SU-DHL-6 (cell line): Measurements from ENCODE around the gene SMIM45.

ENCODE experiments used
- H2AFZ ChIP-seq: fragments of 200-600 bp; sonication (generic); 2 replicates; pipeline ENCODE4 v1.6.1; 2014; ENCODE audit warnings: low read depth, mild to moderate bottlenecking, moderate library complexity, mixed read lengths, antibody characterized with exemption, low read length; ENCODE audit not compliant: severe bottlenecking
- H3F3A ChIP-seq: fragments of 200-600 bp; shearing (Covaris generic); 2 replicates; pipeline ENCODE4 v1.6.0; 2016; ENCODE audit warnings: antibody characterized with exemption, mild to moderate bottlenecking; ENCODE audit not compliant: insufficient read depth
- H3K27ac ChIP-seq: fragments of 200-600 bp; sonication (generic); 2 replicates; pipeline ENCODE4 v1.5.1; 2016; ENCODE audit warnings: low read depth, mild to moderate bottlenecking, low read length, moderate library complexity, mixed read lengths
- H3K27me3 ChIP-seq: fragments of 200-600 bp; sonication (generic), shearing (Covaris generic); 2 replicates; pipeline ENCODE4 v1.6.0; 2014; ENCODE audit warnings: mild to moderate bottlenecking, low read length
- H3K36me3 ChIP-seq: fragments of 200-600 bp; sonication (generic); 2 replicates; pipeline ENCODE4 v1.6.1; 2014; ENCODE audit warnings: mild to moderate bottlenecking, low read length, mixed read lengths
- H3K4me2 ChIP-seq: fragments of 300-600, 200-600 bp; shearing (Covaris generic), sonication (generic); 2 replicates; pipeline ENCODE4 v1.6.0; 2014; ENCODE audit warnings: low read length, low read depth, mild to moderate bottlenecking; ENCODE audit not compliant: poor library complexity, severe bottlenecking
- H3K4me3 ChIP-seq: fragments of 200-600 bp; sonication (generic); 2 replicates; pipeline ENCODE4 v1.5.1; 2014; ENCODE audit warnings: antibody characterized with exemption, low read length, mild to moderate bottlenecking, mixed read lengths; ENCODE audit not compliant: insufficient read depth, poor library complexity, severe bottlenecking
- H3K79me2 ChIP-seq: fragments of 200-600 bp; sonication (generic); 2 replicates; pipeline ENCODE4 v1.6.1; 2014; ENCODE audit warnings: mild to moderate bottlenecking, low read length, moderate library complexity; ENCODE audit not compliant: insufficient read depth
- H3K9ac ChIP-seq: fragments of 200-600 bp; sonication (generic); 2 replicates; pipeline ENCODE4 v1.7.0; 2014; ENCODE audit warnings: mild to moderate bottlenecking, low read length
- H3K9me2 ChIP-seq: fragments of 200-600 bp; sonication (generic); replicated peaks from 2 replicates; pipeline ENCODE4 v1.6.1; 2014; ENCODE audit warnings: low read length; ENCODE audit not compliant: insufficient read depth
- H3K9me3 ChIP-seq: fragments of 200-600 bp; sonication (generic); 2 replicates; pipeline ENCODE4 v1.6.1; 2014; ENCODE audit warnings: low read length, mixed read lengths; ENCODE audit not compliant: insufficient read depth
- H4K20me1 ChIP-seq: fragments of 200-600 bp; sonication (generic); 2 replicates; pipeline ENCODE4 v1.6.1; 2014; ENCODE audit warnings: low read depth, mild to moderate bottlenecking, antibody characterized with exemption, low read length, moderate library complexity, mixed read lengths
- CTCF ChIP-seq: fragments of 200-600 bp; sonication (generic); IDR thresholded peaks from one replicate; pipeline ENCODE4 v1.5.1; 2017; ENCODE audit warnings: antibody characterized with exemption, mild to moderate bottlenecking, low read length, moderate library complexity; ENCODE audit not compliant: insufficient read depth, poor library complexity, severe bottlenecking
- EZH2phosphoT487 ChIP-seq: fragments of 200-600 bp; sonication (generic), shearing (Covaris generic); conservative IDR thresholded peaks from 2 replicates; pipeline ENCODE4 v1.6.1; 2018; ENCODE audit warnings: mild to moderate bottlenecking, antibody characterized with exemption, low read length, moderate library complexity, mixed read lengths

SMIM45 gene

GRCh38 chr22:42000466-42000865 is 48.5 kb downstream of the SMIM45 start:
- Histone ChIP-seq H3F3A (no peaks in the 10 kb centered on the region), H3K4me3 (no peak overlapping the region), H3K9ac (no peak overlapping the region), H2AFZ (no peak overlapping the region), H3K9me3 (no peaks in the 10 kb centered on the region), H3K27ac (no peak overlapping the region), H3K27me3 (no peaks in the 10 kb centered on the region), H3K79me2 (no peaks in the 10 kb centered on the region), H3K9me2 (no peaks in the 10 kb centered on the region), H4K20me1 (no peaks in the 10 kb centered on the region), H3K36me3 (no peaks in the 10 kb centered on the region), H3K4me2 (no peak overlapping the region)
- TF ChIP-seq EZH2phosphoT487, result no peak
- TF ChIP-seq CTCF, result no peak

DNA sequence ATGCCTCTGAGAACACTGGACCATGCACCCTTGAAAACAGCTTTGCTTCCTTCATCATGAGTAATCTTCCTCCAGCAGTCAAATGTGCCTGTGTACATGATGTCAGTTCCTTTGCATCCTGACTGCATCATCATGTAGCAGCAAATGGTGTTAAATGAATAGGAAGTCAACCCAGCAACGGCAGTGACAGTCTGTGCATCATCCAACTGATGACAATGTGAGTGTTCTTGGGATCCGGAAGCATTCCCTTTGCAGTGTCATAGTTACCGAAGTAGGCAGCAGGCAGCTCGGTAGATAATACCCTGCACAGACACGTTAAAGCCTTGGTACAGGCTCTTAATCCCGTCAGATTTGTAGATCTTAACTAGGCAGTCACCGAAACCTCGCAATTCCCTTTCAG is 49.2 kb downstream of the SMIM45 start:
- Histone ChIP-seq H3K4me3 (no peak overlapping the region), H2AFZ (no peak overlapping the region), H3K9me3 (no peaks in the 10 kb centered on the region), H3K27me3 (no peaks in the 10 kb centered on the region), H3K9me2 (no peaks in the 10 kb centered on the region), H3K36me3 (no peaks in the 10 kb centered on the region), H3K27ac (no peak overlapping the region), H3K79me2 (no peaks in the 10 kb centered on the region), H3F3A (no peaks in the 10 kb centered on the region), H3K4me2 (no peak overlapping the region), H4K20me1 (no peaks in the 10 kb centered on the region), H3K9ac (no peak overlapping the region)
- no peak for TF ChIP-seq EZH2phosphoT487
- TF ChIP-seq CTCF, result no peak

- H3K9me2 ChIP-seq, result no peaks in the 10 kb centered on the region
- H3F3A ChIP-seq, result no peaks in the 10 kb centered on the region
- no peak overlapping the region for H3K4me3 ChIP-seq
- no peaks in the 10 kb centered on the region for H3K36me3 ChIP-seq
- H4K20me1 ChIP-seq, result no peaks in the 10 kb centered on the region
- no peaks in the 10 kb centered on the region for H3K79me2 ChIP-seq
- no peak overlapping the region for H3K4me2 ChIP-seq
- no peak overlapping the region for H3K27ac ChIP-seq
- no peak overlapping the region for H3K9ac ChIP-seq
- H3K9me3 ChIP-seq, result no peaks in the 10 kb centered on the region
- TF ChIP-seq EZH2phosphoT487 (no peak), CTCF (no peak)
- H2AFZ ChIP-seq, result no peak overlapping the region
- H3K27me3 ChIP-seq, result no peaks in the 10 kb centered on the region
Measured at GRCh38 chr22:42001706-42002105, 49.8 kb downstream of the SMIM45 start.
